Measurements from ENCODE around the gene ERRFI1. TPM values are rescaled to one million over a fixed set of nuclear protein-coding genes. Genes with fewer than 3 reads are reported as not detected.
A peak's percentile ranks its signal among the peaks of the same experiment; 100 is the strongest.

ERRFI1 gene
- total RNA-seq, 4 donors from 2014 or later: 59.9 to 133 (median 85.0) TPM

DNA sequence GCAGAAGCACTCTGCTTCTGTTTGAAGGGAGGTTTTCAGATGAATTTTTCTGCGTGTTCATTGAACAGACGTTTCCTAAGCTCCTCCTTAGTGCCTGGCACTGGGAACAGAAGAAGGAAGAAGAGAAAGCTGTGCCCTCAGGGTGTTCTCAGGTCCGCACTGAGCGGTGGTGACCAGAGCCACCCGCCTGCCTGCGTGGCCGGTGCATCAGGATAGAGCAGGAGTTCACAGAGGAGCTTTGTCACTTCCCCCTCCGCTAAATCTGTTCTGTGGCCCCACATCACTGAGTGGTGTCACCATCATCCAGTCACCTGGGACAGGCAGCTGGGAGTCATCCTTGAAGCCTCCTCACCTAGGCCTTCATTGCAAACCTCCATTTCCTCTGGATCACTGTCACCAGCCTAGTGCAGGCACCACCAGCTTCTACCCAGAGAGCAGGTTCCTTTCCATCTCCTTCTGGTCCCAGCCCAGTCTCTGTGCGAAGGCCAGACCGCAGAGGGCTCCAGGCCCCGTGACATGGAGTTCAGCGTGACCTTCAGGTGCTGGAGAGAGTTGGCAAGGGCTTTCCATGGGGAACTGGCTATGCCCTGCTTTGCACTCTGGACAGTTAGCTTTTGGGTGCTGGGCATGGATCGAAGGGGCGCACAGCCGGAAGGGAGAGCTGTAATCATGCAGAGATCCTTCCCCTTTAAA lies 42.9 kb downstream of the ERRFI1 start:
- H3K36me3 ChIP-seq: peaks cover 30 to 32% of the 10 kb centered on the region in 2 donors
- no peak overlapping the region for H3K27ac ChIP-seq
- no peaks in the 10 kb centered on the region for H3K9me3 ChIP-seq
- H3K4me1 ChIP-seq: peaks cover 12 to 18% of the 10 kb centered on the region in 2 donors
- H3K4me3 ChIP-seq (replicated peaks in 1 of 3): no peak overlapping the region
- H3K27me3 ChIP-seq: no peaks in the 10 kb centered on the region
- TF ChIP-seq, protein P1, sequence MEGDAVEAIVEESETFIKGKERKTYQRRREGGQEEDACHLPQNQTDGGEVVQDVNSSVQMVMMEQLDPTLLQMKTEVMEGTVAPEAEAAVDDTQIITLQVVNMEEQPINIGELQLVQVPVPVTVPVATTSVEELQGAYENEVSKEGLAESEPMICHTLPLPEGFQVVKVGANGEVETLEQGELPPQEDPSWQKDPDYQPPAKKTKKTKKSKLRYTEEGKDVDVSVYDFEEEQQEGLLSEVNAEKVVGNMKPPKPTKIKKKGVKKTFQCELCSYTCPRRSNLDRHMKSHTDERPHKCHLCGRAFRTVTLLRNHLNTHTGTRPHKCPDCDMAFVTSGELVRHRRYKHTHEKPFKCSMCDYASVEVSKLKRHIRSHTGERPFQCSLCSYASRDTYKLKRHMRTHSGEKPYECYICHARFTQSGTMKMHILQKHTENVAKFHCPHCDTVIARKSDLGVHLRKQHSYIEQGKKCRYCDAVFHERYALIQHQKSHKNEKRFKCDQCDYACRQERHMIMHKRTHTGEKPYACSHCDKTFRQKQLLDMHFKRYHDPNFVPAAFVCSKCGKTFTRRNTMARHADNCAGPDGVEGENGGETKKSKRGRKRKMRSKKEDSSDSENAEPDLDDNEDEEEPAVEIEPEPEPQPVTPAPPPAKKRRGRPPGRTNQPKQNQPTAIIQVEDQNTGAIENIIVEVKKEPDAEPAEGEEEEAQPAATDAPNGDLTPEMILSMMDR (IDR thresholded peaks at IDR 0.05): no peak
- TF ChIP-seq POLR2A (IDR thresholded peaks at IDR 0.05): no peak
- intact Hi-C loops (cut with DNase I): loop anchor here (5.0 kb wide), 1 partner anchor 334 kb away; the partner anchor contains the start of gene SLC45A1
- DNase-seq: no peak
- WGBS, 2 donors: 95% methylated on average over 12 to 15 of the region's 15 CpGs

DNA sequence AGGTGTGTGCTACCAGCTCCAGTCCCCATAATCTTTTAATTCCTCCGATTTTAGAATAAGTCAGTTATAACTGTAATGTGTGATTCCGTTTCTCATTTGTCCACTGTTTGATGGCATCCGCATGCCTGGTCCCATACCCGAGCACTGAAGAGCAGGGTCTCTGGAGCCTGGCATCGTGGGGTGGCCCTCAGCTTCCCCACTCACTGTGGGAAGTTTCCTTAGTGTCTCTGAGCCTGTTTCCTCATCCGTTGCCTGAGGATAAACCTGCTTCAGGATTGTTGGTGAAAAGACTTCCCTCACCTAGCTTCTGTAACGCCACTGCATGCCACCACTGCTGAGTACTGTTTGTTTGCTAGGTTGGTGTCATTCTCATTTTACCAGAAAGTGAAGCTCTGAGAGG lies 45.1 kb downstream of the ERRFI1 start:
- H3K9me3 ChIP-seq: no peaks in the 10 kb centered on the region
- intact Hi-C loops (cut with DNase I): loop anchor here (5.0 kb wide), 1 partner anchor 336 kb away; the partner anchor contains the start of gene SLC45A1
- no peaks in the 10 kb centered on the region for H3K27me3 ChIP-seq
- no peak overlapping the region for H3K27ac ChIP-seq
- H3K4me3 ChIP-seq (replicated peaks in 1 of 3): no peak overlapping the region
- TF ChIP-seq, protein P1 (IDR thresholded peaks at IDR 0.05): no peak
- DNase-seq: no peak
- H3K36me3 ChIP-seq: peaks cover 31% of the 10 kb centered on the region in 2 donors
- peaks cover 20 to 34% of the 10 kb centered on the region in 2 donors for H3K4me1 ChIP-seq
- 85 to 96% methylated on average over 7 of the region's 7 CpGs for WGBS, 2 donors

DNA sequence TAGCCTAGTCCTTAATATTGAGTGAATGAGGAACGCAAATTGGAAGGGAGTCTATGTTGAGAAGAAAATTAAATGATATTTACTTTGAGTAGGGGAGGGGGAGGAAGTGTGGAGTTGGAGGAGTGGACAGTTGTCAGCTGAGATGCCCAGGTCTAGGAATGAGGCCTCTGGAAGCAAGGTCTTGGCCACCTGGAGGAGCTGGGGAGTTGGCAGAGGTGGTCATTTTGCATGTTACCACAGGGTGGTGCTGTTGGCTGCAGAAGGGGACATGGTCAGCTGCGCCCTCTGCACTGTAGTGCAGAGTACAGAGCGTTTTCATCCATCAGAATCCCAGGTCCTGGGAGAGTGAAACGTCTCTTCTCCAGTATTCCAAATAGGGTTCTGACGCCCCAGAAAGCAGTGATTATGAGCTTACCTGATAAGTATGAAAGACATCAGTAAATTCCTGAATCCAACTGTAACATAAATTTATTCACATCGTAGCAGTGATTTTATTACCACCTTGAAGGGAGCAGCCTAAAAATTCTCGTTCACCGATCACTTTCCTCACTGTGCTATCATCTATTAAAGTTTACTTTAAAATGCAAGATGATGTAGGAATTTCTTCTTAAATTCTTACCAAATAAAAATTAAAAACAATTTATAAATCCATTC lies 50.8 kb downstream of the ERRFI1 start:
- Histone ChIP-seq H3K36me3 (peaks cover 27 to 31% of the 10 kb centered on the region in 2 donors), H3K4me1 (peaks cover 11 to 27% of the 10 kb centered on the region in 2 donors), H3K27ac (peak overlapping the region in 2 of 3 donors; percentile 35 to 41), H3K9me3 (no peaks in the 10 kb centered on the region), H3K4me3 (replicated peaks in 1 of 3) (no peak overlapping the region), H3K27me3 (no peaks in the 10 kb centered on the region)
- WGBS, 2 donors: 68 to 70% methylated on average over 8 of the region's 8 CpGs
- intact Hi-C loops (cut with DNase I): no loop called here
- no peak for TF ChIP-seq POLR2A (IDR thresholded peaks at IDR 0.05)
- TF ChIP-seq, protein P1 (IDR thresholded peaks at IDR 0.05): peak; percentile 60 to 91 (median 86)
- peak; percentile 71 to 77 for DNase-seq

DNA sequence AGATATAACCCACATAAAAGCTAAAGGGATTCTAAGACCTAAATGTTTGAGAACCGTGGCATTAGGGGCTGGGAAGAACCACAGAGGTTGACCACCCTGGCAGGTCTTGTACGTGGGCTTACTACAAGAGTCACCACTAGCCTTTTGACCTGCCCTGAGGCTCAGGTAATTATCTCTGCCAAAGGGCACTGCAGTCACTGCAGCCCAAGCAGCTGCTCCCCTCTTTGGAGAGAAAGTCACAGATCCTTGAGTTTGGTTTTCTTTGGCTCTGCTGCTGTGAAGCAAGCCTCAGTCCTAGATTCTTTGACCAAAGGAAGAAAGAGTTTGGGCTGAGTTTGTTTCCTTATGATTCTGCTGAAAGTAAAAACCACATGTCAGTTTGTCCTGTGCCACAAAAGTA lies 53.0 kb downstream of the ERRFI1 start:
- Histone ChIP-seq H3K36me3 (peaks cover 32 to 34% of the 10 kb centered on the region in 2 donors), H3K27me3 (no peaks in the 10 kb centered on the region), H3K4me3 (replicated peaks in 1 of 3) (no peak overlapping the region), H3K4me1 (peaks cover 11 to 27% of the 10 kb centered on the region in 2 donors), H3K9me3 (no peaks in the 10 kb centered on the region), H3K27ac (peak overlapping the region; percentile 63 to 87 (median 75))
- TF ChIP-seq POLR2A (IDR thresholded peaks at IDR 0.05): peak in 1 of 2 donors; percentile 9
- TF ChIP-seq, protein P1 (IDR thresholded peaks at IDR 0.05): no peak
- peak; percentile 56 to 67 for DNase-seq
- WGBS, 2 donors: 59 to 66% methylated on average over 2 of the region's 2 CpGs
- intact Hi-C loops (cut with DNase I): no loop called here

DNA sequence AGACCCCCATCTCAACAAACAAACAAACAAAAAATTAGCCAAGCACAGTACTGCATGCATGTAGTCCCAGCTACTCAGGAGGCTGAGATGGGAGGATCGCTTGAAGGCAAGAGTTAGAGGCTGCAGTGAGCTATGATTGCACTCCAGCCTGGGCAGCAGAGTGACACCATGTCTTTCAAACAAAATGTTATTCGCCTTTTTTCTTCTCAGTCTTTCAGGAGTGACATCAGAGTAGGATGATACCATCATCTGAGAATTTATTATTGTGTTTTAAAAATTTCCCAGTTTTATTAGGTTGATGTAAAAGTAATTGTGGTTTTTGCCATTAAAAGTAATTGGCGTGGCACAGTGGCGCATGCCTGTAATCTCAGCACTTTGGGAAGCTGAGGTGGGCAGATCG lies 53.8 kb downstream of the ERRFI1 start:
- 95 to 97% methylated on average over 5 of the region's 5 CpGs for WGBS, 2 donors
- no peak for DNase-seq
- Histone ChIP-seq H3K27ac (peak overlapping the region; percentile 63 to 87 (median 75)), H3K27me3 (no peaks in the 10 kb centered on the region), H3K4me1 (peaks cover 18 to 30% of the 10 kb centered on the region in 2 donors), H3K4me3 (replicated peaks in 1 of 3) (no peak overlapping the region), H3K9me3 (no peaks in the 10 kb centered on the region), H3K36me3 (peaks cover 33% of the 10 kb centered on the region in 2 donors)
- intact Hi-C loops (cut with DNase I): no loop called here
- TF ChIP-seq, protein P1 (IDR thresholded peaks at IDR 0.05): no peak
- TF ChIP-seq POLR2A (IDR thresholded peaks at IDR 0.05): no peak
